ENCODE measurements around the gene KPNB1.
"Not testable (repeated sequence)": the region's sequence is repeated elsewhere in the genome, so short reads cannot be mapped to it uniquely, and the experiment has no call there.

The KPNB1 gene

GRCh38 chr17:47682727-47683126 is 33.0 kb downstream of the KPNB1 start:
- FAIRE-seq: not testable (repeated sequence)

GRCh38 chr17:47684025-47684424 is 34.3 kb downstream of the KPNB1 start:
- no peak for FAIRE-seq

- no peak for FAIRE-seq
Observed at GRCh38 chr17:47684535-47685193, 34.9 kb downstream of the KPNB1 start.

DNA sequence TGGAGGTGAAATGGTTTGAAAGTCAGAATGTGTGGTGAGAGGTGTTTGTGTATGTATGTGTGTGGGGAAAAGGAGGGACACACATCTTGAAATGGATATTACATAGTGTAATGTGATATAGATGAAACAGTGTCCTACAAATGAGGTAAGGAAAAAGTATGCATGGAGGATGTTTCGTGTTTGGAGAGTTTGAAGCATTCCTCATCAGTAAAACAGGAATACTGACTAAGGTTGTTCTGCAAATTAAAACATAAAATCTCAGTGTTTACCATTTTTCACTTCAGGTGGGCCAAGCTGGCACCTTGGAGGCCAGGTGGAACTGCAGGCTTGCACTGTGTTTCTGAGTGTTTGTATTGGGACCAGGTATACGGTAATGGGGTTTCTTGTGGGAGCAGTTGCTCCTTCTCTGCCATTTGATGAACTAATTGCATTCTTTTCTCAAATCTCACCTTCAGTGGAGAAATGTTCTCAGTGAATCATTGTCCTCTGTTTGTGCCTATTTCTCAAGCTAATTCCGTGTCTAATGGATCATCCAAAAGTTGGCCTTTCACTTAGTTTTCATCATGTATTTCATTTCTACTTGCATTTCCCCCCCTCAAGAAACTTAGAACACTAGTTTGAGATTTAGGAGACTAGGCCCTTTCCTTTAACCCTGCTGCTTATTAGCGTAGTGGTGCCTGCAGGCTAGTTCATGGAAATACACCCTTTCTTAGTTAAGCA is 36.0 kb downstream of the KPNB1 start:
- no peak for FAIRE-seq

GRCh38 chr17:47686276-47686635 is 36.5 kb downstream of the KPNB1 start:
- no peak for FAIRE-seq

DNA sequence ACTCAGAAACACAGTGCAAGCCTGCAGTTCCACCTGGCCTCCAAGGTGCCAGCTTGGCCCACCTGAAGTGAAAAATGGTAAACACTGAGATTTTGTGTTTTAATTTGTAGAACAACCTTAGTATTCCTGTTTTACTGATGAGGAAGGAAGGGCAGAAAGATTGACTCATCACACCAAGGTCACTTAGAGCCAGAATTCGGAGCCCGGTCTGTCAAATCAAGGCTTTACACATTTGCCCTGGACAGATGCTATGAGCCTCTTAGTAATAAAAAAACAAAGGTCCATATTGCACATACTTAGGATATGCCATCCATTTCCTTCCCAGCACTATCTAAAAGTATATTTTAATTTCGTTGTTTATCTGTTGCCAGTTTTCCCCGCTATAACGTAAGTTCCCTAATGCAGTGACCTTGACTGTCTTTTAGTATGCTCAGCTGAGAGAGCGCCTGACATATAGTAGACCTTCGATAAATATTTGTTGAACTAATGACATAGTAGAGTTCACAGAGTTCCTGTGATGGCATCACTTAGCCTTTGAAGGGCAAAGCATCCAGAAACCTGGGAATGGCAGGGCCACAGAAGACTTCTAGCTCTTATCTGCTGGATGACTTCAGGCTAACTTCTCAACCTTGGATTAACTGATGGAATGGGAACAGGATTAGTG is 37.1 kb downstream of the KPNB1 start:
- FAIRE-seq: no peak

- FAIRE-seq: no peak
Observed at GRCh38 chr17:47687328-47687690, 37.6 kb downstream of the KPNB1 start.

- FAIRE-seq: no peak
Observed at GRCh38 chr17:47687748-47688147, 38.0 kb downstream of the KPNB1 start.

- FAIRE-seq: no peak
Observed at GRCh38 chr17:47690121-47690520, 40.4 kb downstream of the KPNB1 start.

- no peak for FAIRE-seq
Observed at GRCh38 chr17:47692137-47692894, 42.6 kb downstream of the KPNB1 start.

GRCh38 chr17:47692895-47693730 is 43.4 kb downstream of the KPNB1 start:
- FAIRE-seq: no peak

DNA sequence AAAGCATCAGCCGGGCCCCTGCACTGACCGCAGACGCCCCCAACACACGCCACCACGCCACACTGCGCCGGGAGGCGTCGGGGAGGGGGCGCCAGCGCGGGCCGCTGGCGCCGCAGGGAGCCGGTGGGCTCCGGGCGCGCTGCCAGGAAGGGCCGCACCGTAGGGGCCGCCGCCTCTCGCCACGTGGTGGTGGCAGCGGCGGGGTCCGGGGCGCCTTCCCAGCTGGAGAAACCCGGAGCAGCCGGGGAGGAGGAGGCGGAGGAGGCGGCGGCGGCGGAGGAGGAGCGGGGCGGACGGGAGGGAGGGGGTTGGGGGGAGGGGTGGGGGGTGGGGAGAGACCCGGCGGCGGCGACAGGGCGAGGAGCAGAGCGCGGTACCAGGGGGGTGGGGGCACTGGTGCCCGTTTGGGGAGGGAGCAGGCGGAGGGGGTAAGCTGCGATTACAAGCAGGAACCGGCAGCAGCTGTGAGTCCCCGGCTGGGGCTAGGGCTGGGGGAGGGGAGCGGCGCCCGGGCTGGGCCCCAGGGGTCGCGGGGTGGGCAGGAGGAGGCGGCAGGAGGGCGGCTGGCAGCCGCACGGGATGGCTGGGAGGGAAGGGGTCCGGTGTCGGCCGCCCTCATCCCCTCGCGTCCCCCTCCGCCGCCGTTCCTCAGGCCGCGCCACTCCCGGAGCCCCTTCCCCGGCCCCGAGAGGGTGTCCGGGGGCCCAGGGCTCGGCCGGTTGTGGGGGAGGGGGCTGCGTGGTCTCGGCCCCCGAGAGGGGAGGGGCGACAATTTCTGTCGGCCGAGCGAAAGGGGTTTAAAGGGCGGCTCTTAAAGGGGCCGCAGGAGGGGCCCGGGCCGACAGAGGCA is 44.2 kb downstream of the KPNB1 start, which contains the start of gene TBKBP1:
TSS of gene TBKBP1 (plus strand) at position 431 of the 850 bp plus-strand sequence. CDS start 1,952 bp downstream, outside the sequence.
- no peak for FAIRE-seq

DNA sequence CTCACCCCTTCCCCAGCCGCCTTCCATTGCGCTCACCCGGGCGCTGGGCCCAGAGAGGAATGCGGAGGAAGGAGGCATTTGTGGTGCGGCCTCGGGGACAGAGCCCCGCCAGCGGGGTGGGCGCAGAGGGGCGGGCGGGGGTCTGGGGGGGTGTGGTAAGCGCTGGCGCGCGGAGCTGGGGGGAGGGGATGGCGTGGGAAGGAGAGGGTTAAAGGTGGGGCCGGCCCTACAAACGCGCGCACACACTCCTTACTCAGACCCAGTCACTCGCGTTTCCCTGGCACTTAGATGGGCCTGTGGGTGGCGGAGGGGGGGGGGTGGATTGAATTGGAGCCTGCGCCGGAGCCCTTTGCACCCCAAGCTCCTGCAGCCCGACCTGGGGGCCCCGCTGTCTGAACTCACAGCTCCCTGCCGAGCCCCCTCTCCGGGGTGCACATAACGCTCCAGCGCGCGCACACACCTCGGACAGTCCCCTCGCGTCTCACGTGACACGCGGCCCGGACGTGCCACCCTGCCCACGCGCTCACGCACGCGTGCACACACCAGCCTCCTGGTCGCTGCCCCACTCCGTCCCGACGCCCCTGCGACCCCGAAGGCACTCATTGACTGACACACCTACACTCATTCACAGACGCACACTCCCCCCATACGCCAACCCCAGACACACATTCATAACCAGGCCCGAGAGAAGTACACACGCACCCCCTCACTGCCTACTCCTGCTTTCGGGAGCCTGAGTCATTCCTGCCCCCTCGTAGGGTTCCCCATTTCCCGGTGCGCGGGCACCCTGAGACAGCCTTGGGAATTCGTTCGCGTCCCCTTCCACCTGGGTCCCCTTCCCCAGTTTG is 45.1 kb downstream of the KPNB1 start:
- FAIRE-seq: no peak

DNA sequence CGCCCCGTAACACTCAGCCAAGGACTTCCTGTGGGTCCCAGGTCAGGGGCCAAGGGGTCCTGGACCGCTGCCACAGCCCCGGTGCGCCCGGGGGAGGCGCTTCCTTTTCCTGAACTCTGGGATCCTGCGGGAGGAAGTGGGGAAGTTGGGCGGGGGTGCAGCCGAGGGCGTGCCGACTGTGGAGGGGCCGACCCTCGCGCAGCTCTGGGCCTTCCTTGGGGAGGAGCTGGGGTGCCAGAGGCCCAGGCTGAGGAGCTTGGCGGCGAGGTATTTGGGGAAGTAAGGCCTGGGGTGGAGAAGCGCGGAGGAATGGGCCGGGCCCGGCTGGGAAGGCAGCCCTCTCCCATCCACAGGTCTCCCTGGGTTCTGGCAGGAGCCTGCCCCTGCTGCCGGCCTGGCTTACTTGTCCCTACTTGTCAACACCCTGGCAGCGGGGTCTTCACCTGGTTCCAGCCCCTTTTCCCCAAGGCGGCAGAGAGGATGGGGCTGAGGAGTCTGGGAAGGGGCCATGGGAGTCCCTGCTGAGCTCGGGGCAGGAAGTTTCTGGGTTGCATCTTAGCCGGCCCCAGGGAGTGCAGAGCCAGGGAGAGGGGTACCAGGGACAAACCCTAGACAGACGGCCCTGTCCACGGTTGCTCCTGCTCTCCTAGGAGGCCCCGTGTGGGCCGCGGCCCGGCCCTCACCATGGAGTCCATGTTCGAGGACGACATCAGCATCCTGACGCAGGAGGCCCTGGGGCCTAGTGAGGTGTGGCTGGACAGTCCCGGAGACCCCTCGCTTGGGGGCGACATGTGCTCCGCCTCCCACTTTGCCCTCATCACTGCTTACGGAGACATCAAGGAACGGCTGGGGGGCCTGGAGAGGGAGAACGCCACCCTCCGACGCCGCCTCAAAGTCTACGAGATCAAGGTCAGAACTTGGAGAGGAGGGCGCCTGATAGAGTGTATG is 46.0 kb downstream of the KPNB1 start:
- FAIRE-seq: no peak

DNA sequence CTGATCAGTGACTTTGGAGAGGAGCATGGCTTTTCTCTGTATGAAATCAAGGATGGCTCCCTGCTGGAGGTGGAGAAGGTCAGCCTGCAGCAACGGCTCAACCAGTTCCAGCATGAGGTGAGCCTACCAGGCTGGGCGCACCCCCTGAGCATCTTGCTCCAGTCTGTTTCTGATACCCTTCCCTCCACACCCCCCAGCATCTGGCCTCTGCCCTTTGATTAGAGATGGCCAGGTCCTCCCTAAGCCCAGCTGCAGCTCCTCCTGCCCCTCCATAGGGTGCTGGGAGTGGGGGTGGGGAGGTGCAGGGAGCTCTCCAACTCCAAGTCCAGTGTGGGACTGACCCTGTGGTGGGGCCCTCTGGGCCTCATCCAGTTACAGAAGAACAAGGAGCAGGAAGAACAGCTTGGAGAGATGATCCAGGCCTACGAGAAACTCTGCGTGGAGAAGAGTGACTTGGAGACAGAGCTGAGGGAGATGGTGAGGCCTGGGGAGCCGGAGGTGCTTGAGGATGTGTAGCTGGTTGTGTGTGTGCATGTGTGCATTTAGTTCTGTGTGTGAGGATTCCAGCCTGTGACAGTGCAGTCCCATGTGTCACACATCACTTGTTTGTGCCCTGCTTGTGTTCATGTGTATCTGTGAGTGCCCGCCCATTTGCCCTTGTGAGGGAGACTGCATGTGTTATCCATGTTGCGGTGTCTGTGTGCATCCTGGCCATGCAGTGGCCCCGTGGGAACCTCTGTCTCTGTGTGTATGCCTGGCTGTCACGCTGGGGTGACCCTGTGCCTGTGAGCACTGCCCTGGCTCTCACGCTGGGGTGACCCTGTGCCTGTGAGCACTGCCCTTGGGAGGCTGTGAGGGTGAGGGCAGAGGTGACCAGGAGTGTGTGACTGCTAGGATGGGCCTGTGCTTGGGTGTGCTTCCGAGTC is 47.3 kb downstream of the KPNB1 start:
- no peak for FAIRE-seq

- no peak for FAIRE-seq
Observed at GRCh38 chr17:47697906-47698711, 48.4 kb downstream of the KPNB1 start.
